NCI-H146 treated with DMSO at 0.1 percent for 48 hours (cell line): ENCODE results near the gene PCSK1N.
"Not testable (repeated sequence)": the region's sequence is repeated elsewhere in the genome, so short reads cannot be mapped to it uniquely, and the experiment has no call there.

ENCODE experiments used
- DNase-seq: peaks from one replicate; lab custom pipeline; 2025; ENCODE audit not compliant: unreplicated experiment; lab: John Stamatoyannopoulos, UW

The PCSK1N gene

GRCh38 chrX:48835524-48836329 lies at the start of gene PCSK1N:
Gene PCSK1N (minus strand): TSS chrX:48835610. CDS start chrX:48835532, 78 bp downstream.
- DNase-seq = peak; percentile 51

DNA sequence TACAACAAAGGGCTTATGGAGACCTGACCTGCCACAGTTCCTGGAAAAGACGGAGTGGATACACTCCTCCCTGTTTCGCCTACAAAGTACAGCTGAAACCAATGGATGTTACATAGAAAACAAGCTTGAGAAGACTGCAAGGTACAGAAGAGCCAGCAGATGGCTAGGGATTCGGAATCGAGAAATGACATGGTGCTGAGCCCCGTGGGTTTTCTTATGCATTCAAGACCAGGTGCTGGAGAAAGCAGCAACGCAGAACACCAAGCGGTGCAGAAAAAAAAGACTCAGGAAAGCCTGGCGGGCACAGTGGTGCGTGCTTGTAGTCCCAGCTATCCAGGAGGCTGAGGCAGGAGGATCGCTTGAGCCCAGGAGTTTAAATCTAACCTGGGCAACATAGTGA lies 48.3 kb upstream of the PCSK1N start:
- no peak for DNase-seq

DNA sequence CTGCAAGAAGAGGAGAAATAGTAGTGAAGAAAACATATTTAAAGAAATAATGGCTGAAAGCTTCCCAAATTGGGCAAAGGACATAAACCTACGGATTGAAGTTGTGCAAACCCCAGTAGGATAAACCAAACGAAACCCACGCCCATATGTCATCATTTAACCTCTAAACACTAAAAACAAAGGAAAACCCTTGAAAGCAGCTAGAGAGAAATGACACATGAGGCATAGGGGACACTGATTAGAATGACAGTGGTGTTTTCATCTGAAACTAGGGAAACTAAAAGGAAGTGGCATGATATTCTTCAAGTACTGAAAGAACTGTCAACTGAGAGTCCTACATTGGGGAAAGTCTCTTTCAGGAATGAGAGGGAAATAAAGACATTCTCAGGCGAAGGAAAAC lies 41.5 kb upstream of the PCSK1N start:
- not testable (repeated sequence) for DNase-seq

DNA sequence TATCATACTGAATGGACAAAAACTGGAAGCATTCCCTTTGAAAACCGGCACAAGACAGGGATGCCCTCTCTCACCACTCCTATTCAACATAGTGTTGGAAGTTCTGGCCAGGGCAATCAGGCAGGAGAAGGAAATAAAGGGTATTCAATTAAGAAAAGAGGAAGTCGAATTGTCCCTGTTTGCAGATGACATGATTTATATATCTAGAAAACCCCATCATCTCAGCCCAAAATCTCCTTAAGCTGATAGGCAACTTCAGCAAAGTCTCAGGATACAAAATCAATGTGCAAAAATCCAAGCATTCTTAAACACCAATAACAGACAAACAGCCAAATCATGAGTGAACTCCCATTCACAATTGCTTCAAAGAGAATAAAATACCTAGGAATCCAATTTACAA lies 36.6 kb upstream of the PCSK1N start:
- not testable (repeated sequence) for DNase-seq

GRCh38 chrX:48864210-48864609 lies 28.8 kb upstream of the PCSK1N start:
- no peak for DNase-seq

DNA sequence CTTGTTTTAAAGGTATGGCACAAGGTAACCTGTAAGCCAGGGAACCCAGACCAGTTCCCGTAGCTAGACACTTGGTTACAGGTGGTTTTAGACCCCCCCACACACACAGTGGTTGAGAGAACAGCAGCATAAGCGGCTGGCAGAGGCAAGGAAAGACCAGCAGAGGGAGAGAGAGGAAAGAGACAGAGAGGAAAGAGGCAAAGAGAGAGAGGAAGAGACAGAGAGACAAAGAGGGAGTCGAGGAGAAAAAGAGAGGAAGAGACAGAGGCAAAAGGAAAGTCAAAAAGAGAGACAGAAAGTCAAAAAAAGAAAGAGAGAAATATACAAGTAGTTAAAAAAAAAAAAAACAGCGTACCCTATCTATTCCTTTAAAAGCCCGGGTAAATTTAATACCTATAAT lies 19.5 kb upstream of the PCSK1N start:
- no peak for DNase-seq

DNA sequence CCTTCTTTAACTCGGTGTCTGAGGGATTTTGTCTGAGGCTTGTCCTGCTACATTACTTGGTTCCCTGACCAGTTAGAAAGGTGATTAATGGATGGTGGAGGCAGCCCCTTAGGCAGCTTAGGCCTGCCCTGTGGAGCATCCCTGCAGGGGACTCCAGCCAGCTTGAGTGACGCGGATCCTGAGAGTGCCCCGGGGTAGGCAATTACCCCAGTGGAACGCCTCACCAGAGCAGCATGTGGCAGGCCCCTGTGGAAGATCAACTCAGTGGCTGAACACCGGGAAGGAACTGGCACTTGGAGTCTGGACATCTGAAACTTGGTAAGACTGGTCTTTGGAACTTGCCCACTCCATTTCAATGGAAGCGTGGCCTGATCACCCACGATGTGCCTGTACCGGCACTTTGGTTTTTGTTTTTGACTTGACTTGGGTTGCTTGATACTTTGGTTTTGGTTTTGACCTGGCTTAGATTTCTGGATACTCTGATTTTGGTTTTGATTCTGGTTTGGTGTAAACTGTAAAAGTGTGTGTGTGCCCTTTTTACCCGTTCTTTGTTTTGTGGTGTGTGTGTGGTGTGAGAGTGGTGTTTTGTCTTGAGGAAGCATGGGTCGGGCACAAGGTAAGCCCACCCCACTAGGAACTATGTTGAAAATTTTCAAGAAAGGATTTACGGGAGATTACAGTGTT lies 18.9 kb upstream of the PCSK1N start:
- not testable (repeated sequence) for DNase-seq

DNA sequence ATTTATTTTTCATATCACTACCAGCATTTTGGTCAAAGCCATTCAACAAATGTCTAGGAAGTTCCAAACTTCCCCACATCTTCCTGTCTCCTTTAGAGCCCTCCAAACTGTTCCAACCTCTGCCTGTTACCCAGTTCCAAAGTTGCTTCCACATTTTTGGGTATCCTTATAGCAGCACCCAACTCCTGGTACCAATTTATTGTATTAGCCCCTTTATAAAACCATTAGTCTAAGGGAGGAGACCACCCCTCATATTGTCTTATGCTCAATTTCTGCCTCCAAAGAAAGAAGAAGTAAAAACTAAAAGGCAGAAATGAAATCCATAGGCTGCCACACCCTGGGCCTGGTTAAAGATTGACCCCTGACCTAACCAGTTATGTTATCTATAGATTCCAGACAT lies 18.1 kb upstream of the PCSK1N start:
- not testable (repeated sequence) for DNase-seq

DNA sequence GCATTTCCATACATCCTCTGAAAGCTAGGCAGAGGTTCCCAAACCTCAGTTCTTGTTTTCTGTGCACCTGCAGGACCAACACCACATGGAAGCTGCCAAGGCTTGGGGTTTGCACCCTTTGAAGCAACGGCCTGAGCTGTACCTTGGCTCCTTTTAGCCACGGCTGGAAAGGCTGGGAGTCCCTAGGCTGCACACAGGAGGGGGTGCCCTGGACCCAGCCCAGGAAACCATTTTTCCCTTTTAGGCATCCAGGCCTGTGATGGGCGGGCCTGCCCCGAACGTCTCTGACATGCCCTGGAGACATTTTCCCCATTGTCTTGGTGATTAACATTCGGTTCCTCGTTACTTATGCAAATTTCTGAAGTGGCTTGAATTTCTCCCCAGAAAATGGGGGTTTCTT lies 17.4 kb upstream of the PCSK1N start:
- DNase-seq = no peak

- no peak for DNase-seq
These were observed 13.4 kb upstream of the PCSK1N start for GRCh38 chrX:48848847-48849246.

- DNase-seq = no peak
These were observed 4.3 kb upstream of the PCSK1N start for GRCh38 chrX:48839686-48840085.

- DNase-seq = peak; percentile 6
These were observed 1.1 kb downstream of the PCSK1N start for GRCh38 chrX:48834383-48834709.

DNA sequence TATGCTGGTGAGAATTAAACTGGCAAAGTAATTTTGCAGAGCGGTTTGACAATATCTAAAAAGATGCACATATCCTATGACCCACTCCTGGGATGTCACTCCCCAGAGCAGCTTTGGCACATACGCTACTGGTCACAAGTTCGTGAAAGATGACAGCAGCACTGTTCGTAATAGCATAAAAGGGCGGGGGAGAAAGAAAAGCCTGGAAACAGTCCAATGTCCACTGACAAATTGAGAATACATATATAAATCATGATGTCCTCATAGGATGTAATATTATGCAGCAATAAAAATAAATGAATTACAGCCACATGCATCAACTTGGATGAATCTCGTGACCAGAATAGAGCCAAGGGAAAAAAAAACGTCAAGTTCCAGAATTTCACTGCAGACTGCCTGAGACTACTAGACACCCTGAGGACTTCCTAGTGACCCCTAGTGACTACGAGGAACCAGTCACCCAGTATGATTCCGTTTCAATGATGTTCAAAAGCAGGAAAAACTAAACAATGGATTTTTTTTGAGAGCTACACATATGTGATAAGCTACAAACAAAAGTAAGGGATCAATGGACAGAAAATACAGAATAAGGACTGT lies 1.8 kb downstream of the PCSK1N start:
- no peak for DNase-seq

- DNase-seq = no peak
These were observed 3.5 kb downstream of the PCSK1N start for GRCh38 chrX:48831909-48832291.

GRCh38 chrX:48831136-48831908 lies 4.1 kb downstream of the PCSK1N start:
- no peak for DNase-seq

DNA sequence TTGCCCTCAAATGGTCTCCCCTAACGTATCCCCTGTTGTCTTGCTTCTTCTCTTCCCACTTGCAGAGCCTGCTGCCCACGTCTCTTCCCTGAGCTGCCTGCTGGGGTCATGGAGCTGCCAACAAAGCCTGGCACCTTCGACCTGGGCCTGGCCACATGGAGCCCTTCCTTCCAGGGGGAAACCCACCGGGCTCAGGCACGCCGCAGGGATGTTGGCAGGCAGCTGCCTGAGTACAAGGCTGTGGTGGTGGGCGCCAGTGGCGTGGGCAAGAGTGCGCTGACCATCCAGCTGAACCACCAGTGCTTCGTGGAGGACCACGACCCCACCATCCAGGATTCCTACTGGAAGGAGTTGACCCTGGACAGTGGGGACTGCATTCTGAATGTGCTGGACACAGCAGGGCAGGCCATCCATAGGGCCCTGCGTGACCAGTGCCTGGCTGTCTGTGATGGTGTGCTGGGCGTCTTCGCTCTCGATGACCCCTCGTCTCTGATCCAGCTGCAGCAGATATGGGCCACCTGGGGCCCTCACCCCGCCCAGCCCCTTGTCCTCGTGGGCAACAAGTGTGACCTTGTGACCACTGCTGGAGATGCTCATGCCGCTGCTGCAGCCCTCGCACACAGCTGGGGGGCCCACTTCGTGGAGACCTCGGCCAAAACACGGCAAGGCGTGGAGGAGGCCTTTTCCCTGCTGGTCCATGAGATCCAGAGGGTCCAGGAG lies 6.2 kb downstream of the PCSK1N start:
- no peak for DNase-seq

DNA sequence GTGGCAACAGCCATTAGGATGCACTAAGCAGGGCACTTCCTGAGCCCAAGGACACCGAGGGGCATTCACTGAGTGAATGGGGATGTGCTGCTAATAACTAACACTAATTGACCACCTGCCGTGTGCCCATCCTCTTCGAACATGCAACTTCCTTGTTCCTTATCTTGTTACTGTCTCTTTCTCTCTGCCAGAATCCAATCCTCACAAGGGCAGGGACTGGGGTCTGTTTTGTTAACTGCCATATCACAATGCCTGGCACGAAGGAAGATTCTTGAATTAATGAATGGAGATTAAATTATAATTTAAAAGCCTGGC lies 7.8 kb downstream of the PCSK1N start:
- no peak for DNase-seq

DNA sequence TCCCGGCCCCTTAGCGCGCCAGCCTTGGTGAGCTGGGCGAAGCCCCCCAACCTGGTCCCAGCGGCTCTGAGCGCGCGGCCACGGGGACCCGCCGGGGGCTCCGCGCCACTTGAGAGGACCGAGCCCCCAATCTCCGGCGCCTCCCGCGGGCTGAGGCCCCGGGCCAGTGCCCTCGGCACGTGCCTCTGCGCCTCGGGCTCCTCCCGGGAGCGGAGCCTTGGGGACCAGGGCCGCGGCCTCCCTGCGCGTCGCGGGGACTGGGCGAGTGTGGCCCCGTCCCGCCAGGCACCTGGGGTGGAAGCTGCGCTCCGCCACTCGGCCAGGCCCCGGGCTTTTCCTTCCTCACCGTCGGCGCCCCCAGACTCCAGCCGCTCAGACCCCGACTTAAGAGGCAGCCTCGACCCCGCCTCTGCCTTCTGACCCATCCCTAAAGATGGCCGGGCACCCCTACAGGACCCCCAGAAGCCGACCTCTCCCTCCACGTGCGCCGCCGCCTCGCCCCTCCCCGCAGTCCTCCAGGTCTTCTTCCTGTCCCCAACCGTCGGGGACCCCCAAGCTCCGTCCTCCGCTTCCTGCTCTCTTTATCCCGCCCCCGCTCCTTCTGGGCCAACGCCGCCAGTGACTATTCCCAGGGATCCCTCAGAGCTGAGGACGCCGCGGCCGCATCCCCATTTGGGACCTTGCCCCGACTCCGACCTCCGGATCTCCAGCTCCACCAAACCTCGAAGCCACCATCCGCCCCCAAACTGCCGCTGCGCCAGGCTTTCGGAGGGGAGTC lies 8.3 kb downstream of the PCSK1N start:
- no peak for DNase-seq

GRCh38 chrX:48826135-48826875 lies 9.1 kb downstream of the PCSK1N start, which contains the start of gene ERAS:
Gene ERAS (plus strand): TSS chrX:48826513. CDS start chrX:48829124, 2,611 bp downstream.
- DNase-seq = no peak
